Measurements from ENCODE around the gene RALGPS2. TPM values are rescaled to one million over a fixed set of nuclear protein-coding genes. Genes with fewer than 3 reads are reported as not detected.

RALGPS2 gene
- total RNA-seq, 1 donor from 2014 or later = 29.8 TPM

DNA sequence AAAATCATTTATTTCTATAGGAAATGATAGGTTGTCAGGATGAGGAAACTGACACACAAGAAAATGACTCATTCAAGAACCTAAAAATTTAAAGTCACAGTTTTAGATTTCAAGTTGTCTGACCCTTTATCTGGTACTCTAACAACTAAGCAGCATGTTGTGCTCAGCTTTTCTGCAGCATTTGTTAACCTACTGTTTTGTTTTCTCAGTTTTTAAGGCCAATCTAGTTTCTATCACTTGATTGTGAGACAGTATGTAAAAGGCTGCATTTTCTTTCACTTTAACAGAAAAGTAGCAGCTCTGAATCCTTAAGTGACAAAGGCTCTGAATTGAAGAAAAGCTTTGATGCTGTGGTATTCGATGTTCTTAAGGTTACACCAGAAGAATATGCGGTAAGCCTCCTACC is 59.1 kb downstream of the RALGPS2 start:
- no peaks in the 10 kb centered on the region for H3K9me3 Mint-ChIP-seq (ENCODE audit: unreplicated experiment)
- DNase-seq (ENCODE audit: low spot score) = no peak
- TF ChIP-seq, protein P1, sequence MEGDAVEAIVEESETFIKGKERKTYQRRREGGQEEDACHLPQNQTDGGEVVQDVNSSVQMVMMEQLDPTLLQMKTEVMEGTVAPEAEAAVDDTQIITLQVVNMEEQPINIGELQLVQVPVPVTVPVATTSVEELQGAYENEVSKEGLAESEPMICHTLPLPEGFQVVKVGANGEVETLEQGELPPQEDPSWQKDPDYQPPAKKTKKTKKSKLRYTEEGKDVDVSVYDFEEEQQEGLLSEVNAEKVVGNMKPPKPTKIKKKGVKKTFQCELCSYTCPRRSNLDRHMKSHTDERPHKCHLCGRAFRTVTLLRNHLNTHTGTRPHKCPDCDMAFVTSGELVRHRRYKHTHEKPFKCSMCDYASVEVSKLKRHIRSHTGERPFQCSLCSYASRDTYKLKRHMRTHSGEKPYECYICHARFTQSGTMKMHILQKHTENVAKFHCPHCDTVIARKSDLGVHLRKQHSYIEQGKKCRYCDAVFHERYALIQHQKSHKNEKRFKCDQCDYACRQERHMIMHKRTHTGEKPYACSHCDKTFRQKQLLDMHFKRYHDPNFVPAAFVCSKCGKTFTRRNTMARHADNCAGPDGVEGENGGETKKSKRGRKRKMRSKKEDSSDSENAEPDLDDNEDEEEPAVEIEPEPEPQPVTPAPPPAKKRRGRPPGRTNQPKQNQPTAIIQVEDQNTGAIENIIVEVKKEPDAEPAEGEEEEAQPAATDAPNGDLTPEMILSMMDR (IDR thresholded peaks at IDR 0.05; ENCODE audit: unreplicated experiment) = no peak

DNA sequence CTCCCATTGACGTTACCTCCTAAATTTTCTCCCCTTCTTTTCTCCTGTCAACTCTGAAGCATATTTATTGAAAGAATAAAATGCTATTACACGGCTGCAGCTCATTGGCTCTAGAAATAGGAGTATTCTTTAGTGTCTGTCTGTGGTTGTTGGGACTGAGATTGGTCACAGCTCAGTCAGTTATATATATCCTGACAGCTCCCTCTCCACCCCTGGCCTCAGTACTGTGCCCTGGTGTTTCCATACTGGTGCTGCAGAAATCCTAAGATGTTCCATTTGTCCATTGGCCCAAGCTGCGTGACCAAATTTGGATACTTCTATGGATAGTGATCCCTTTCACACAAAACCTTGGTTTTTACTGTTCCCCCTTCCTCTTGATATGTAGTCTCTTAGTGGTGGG is 67.3 kb downstream of the RALGPS2 start:
- H3K4me3 Mint-ChIP-seq (ENCODE audit: unreplicated experiment) = no peak overlapping the region
- H3K36me3 Mint-ChIP-seq (ENCODE audit: low read depth, unreplicated experiment) = no peaks in the 10 kb centered on the region
- no peak overlapping the region for H3K27ac Mint-ChIP-seq (ENCODE audit: unreplicated experiment)
- H3K4me1 Mint-ChIP-seq (ENCODE audit: unreplicated experiment) = no peaks in the 10 kb centered on the region
- no peaks in the 10 kb centered on the region for H3K9me3 Mint-ChIP-seq (ENCODE audit: unreplicated experiment)
- H3K27me3 Mint-ChIP-seq (ENCODE audit: unreplicated experiment) = no peaks in the 10 kb centered on the region
- TF ChIP-seq, protein P1 (IDR thresholded peaks at IDR 0.05; ENCODE audit: unreplicated experiment) = no peak
- no peak for DNase-seq (ENCODE audit: low spot score)

More for the DNA sequence above, 59.1 kb downstream of the RALGPS2 start:
- H3K4me1 Mint-ChIP-seq (ENCODE audit: unreplicated experiment) = no peaks in the 10 kb centered on the region
- peaks cover 2% of the 10 kb centered on the region for H3K27me3 Mint-ChIP-seq (ENCODE audit: unreplicated experiment)
- H3K36me3 Mint-ChIP-seq (ENCODE audit: low read depth, unreplicated experiment) = peaks cover 4% of the 10 kb centered on the region
- no peak overlapping the region for H3K27ac Mint-ChIP-seq (ENCODE audit: unreplicated experiment)
- no peak overlapping the region for H3K4me3 Mint-ChIP-seq (ENCODE audit: unreplicated experiment)

DNA sequence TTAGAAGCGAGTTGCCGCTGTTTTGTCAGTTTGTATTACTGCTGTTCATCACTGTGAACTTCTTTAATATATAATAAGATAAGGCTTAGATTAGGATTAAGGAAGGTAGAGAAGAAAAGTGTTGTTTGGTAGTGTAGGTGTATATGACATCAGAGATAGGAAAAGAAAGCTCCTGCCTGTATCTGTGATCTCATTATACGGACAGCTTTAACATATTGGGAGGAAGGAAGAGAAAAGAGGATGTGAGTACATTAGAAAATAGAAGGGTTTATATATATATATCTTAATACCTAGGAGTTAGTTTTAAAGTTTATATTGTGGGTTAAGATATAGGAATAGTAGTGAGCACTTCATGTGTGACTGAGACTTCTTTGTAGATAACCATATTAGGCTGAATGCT is 71.0 kb downstream of the RALGPS2 start:
- no peak for DNase-seq (ENCODE audit: low spot score)
- H3K9me3 Mint-ChIP-seq (ENCODE audit: unreplicated experiment) = no peaks in the 10 kb centered on the region
- H3K4me3 Mint-ChIP-seq (ENCODE audit: unreplicated experiment) = no peak overlapping the region
- TF ChIP-seq, protein P1 (IDR thresholded peaks at IDR 0.05; ENCODE audit: unreplicated experiment) = no peak
- no peaks in the 10 kb centered on the region for H3K27me3 Mint-ChIP-seq (ENCODE audit: unreplicated experiment)
- H3K36me3 Mint-ChIP-seq (ENCODE audit: low read depth, unreplicated experiment) = peaks cover 5% of the 10 kb centered on the region
- H3K27ac Mint-ChIP-seq (ENCODE audit: unreplicated experiment) = no peak overlapping the region
- no peaks in the 10 kb centered on the region for H3K4me1 Mint-ChIP-seq (ENCODE audit: unreplicated experiment)

DNA sequence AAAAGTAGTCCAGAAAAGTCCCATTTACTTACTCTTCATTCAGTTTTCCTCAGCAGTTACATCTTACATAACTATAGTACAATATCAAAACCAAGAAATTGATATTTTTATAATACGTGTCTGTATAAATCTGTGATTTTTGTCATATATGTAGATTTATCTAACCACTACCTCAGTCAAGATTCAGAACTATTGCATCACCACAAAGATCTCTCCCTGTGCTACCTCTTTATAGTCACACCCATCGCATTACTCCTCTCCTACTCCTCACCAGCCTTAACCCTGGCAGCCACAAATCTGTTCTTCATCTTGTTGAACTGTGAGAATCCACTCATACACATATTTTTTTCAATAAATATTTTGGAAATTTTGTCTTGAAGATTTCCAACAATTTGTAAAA is 72.5 kb downstream of the RALGPS2 start:
- no peaks in the 10 kb centered on the region for H3K27me3 Mint-ChIP-seq (ENCODE audit: unreplicated experiment)
- no peak overlapping the region for H3K27ac Mint-ChIP-seq (ENCODE audit: unreplicated experiment)
- H3K4me1 Mint-ChIP-seq (ENCODE audit: unreplicated experiment) = no peaks in the 10 kb centered on the region
- no peak overlapping the region for H3K4me3 Mint-ChIP-seq (ENCODE audit: unreplicated experiment)
- TF ChIP-seq, protein P1 (IDR thresholded peaks at IDR 0.05; ENCODE audit: unreplicated experiment) = no peak
- no peaks in the 10 kb centered on the region for H3K9me3 Mint-ChIP-seq (ENCODE audit: unreplicated experiment)
- peaks cover 5% of the 10 kb centered on the region for H3K36me3 Mint-ChIP-seq (ENCODE audit: low read depth, unreplicated experiment)
- DNase-seq (ENCODE audit: low spot score) = no peak

DNA sequence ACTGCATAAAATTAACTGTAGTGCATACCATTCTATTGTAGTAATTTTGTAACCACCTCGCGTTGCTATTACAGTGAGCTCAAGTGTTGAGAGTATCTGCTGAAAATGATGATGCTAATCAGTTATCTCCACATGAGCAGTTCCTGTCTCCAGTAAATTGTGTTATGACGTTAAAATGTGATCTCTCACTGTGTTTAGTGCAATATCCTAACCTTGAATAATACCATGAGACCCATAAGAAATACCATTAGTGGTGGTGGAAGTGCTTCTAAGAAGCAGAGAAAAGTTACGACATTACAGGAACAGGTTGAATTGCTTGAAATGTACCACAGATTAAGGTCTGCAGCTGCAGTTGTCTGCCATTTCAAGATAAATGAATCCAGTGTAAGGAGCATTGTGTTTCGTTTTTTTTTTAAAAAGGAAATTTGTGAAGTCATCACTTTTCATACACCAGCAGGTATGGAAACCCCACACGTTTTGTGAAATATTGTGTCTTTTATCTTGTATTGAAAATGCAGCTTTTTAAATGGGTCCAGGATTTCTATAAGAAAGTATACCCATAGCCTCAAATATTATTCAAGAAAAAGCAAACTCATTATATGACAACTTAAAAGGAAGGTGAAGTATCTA is 73.3 kb downstream of the RALGPS2 start:
- Mint-ChIP-seq H3K4me3 (ENCODE audit: unreplicated experiment) (no peak overlapping the region), H3K36me3 (ENCODE audit: low read depth, unreplicated experiment) (peaks cover 5% of the 10 kb centered on the region), H3K9me3 (ENCODE audit: unreplicated experiment) (no peaks in the 10 kb centered on the region), H3K27me3 (ENCODE audit: unreplicated experiment) (no peaks in the 10 kb centered on the region), H3K27ac (ENCODE audit: unreplicated experiment) (no peak overlapping the region), H3K4me1 (ENCODE audit: unreplicated experiment) (no peaks in the 10 kb centered on the region)
- no peak for DNase-seq (ENCODE audit: low spot score)
- TF ChIP-seq, protein P1 (IDR thresholded peaks at IDR 0.05; ENCODE audit: unreplicated experiment) = no peak
